ENCODE measurements around the gene COQ3.

DNA sequence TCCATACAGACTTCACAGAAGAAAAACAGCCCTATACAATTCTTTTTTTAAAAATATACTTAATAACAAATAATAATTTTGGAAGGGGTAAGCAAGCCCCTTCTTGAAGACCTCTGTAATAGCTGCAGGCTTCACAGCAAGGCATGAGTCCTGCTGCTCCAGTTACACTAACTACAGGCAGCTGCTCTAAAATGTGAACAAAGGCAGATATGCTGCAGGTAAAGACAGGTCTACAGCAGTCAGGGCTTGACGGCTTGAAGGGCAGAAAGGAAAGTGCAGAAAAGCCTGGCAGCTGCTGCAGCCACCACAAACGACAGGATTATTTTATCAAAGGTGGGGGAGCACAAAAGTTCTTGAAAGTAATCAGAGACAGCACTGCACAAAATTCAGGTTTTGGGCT is 55.8 kb downstream of the COQ3 start:
- TF ChIP-seq POLR2A (IDR thresholded peaks at IDR 0.05; ENCODE audit: low read depth, low read length): no peak
- no peak for TF ChIP-seq BHLHE40 (IDR thresholded peaks at IDR 0.05; ENCODE audit: low read depth, low read length)
- no peak for TF ChIP-seq CTCF (conservative IDR thresholded peaks at IDR 0.05; ENCODE audit: low read depth, low read length)
- no peak for TF ChIP-seq CHD1 (IDR thresholded peaks at IDR 0.05; ENCODE audit: low read depth, low read length)
- no peak for TF ChIP-seq FOS (IDR thresholded peaks at IDR 0.05; ENCODE audit: low read depth, low read length)
- TF ChIP-seq CEBPB (IDR thresholded peaks at IDR 0.05; ENCODE audit: low read depth, low read length): no peak
- no peak for TF ChIP-seq MAFK (IDR thresholded peaks at IDR 0.05; ENCODE audit: low read depth, low read length)
- TF ChIP-seq MXI1 (IDR thresholded peaks at IDR 0.05; ENCODE audit: borderline replicate concordance, low read depth, low read length): no peak
- no peak for TF ChIP-seq RCOR1 (IDR thresholded peaks at IDR 0.05; ENCODE audit: insufficient replicate concordance, low read length)
- TF ChIP-seq RAD21 (IDR thresholded peaks at IDR 0.05; ENCODE audit: low read length): no peak
- TF ChIP-seq USF2 (IDR thresholded peaks at IDR 0.05; ENCODE audit: low read depth, low read length): no peak
- no peak for TF ChIP-seq RFX5 (IDR thresholded peaks at IDR 0.05; ENCODE audit: low read depth, low read length)
- no peak for TF ChIP-seq MAZ (IDR thresholded peaks at IDR 0.05; ENCODE audit: borderline replicate concordance, low read depth, low read length)
